Measurements from ENCODE around the gene PCBP1. TPM values are rescaled to one million over a fixed set of nuclear protein-coding genes. Genes with fewer than 3 reads are reported as not detected.

The PCBP1 gene
- polyA plus RNA-seq, 1 experiment: 63.8 TPM

- ChIA-PET POLR2A (no interaction called here), CTCF (no interaction called here)
- Histone ChIP-seq H3K4me3 (ENCODE audit: low read depth, low read length) (no peak overlapping the region), H3K9me3 (ENCODE audit: control insufficient read depth, insufficient read depth, low read length) (no peaks in the 10 kb centered on the region), H3K27me3 (ENCODE audit: control insufficient read depth, insufficient read depth, low read length) (no peaks in the 10 kb centered on the region), H3K27ac (ENCODE audit: low read depth, low read length) (no peak overlapping the region)
- TF ChIP-seq CTCF (IDR thresholded peaks at IDR 0.05; ENCODE audit: low read depth, low read length): no peak
- DNase-seq (ENCODE audit: low read depth, low spot score): no peak
Observed at GRCh38 chr2:70043252-70043875, 43.9 kb upstream of the PCBP1 start.

GRCh38 chr2:70044290-70045040 is 42.8 kb upstream of the PCBP1 start:
- H3K27me3 ChIP-seq (ENCODE audit: control insufficient read depth, insufficient read depth, low read length): no peaks in the 10 kb centered on the region
- CTCF ChIA-PET: no interaction called here
- no peak for TF ChIP-seq CTCF (IDR thresholded peaks at IDR 0.05; ENCODE audit: low read depth, low read length)
- H3K4me3 ChIP-seq (ENCODE audit: low read depth, low read length): no peak overlapping the region
- POLR2A ChIA-PET: no interaction called here
- no peak overlapping the region for H3K27ac ChIP-seq (ENCODE audit: low read depth, low read length)
- H3K9me3 ChIP-seq (ENCODE audit: control insufficient read depth, insufficient read depth, low read length): no peaks in the 10 kb centered on the region
- no peak for DNase-seq (ENCODE audit: low read depth, low spot score)

- ChIA-PET CTCF (no interaction called here), POLR2A (no interaction called here)
- Histone ChIP-seq H3K27me3 (ENCODE audit: control insufficient read depth, insufficient read depth, low read length) (no peaks in the 10 kb centered on the region), H3K27ac (ENCODE audit: low read depth, low read length) (no peak overlapping the region), H3K4me3 (ENCODE audit: low read depth, low read length) (no peak overlapping the region), H3K9me3 (ENCODE audit: control insufficient read depth, insufficient read depth, low read length) (no peaks in the 10 kb centered on the region)
- no peak for TF ChIP-seq CTCF (IDR thresholded peaks at IDR 0.05; ENCODE audit: low read depth, low read length)
- no peak for DNase-seq (ENCODE audit: low read depth, low spot score)
Observed at GRCh38 chr2:70045405-70045804, 41.9 kb upstream of the PCBP1 start.

GRCh38 chr2:70045932-70046331 is 41.3 kb upstream of the PCBP1 start:
- DNase-seq (ENCODE audit: low read depth, low spot score): no peak
- Histone ChIP-seq H3K4me3 (ENCODE audit: low read depth, low read length) (no peak overlapping the region), H3K9me3 (ENCODE audit: control insufficient read depth, insufficient read depth, low read length) (no peaks in the 10 kb centered on the region), H3K27me3 (ENCODE audit: control insufficient read depth, insufficient read depth, low read length) (no peaks in the 10 kb centered on the region), H3K27ac (ENCODE audit: low read depth, low read length) (no peak overlapping the region)
- no peak for TF ChIP-seq CTCF (IDR thresholded peaks at IDR 0.05; ENCODE audit: low read depth, low read length)
- ChIA-PET POLR2A (no interaction called here), CTCF (interaction anchor here (0.6 kb wide), 1 partner anchor 16 kb away, joined by 3 read pairs; no protein-coding TSS in a partner anchor)

GRCh38 chr2:70046534-70046933 is 40.7 kb upstream of the PCBP1 start:
- ChIA-PET POLR2A (no interaction called here), CTCF (no interaction called here)
- no peak for DNase-seq (ENCODE audit: low read depth, low spot score)
- H3K4me3 ChIP-seq (ENCODE audit: low read depth, low read length): no peak overlapping the region
- no peaks in the 10 kb centered on the region for H3K9me3 ChIP-seq (ENCODE audit: control insufficient read depth, insufficient read depth, low read length)
- no peaks in the 10 kb centered on the region for H3K27me3 ChIP-seq (ENCODE audit: control insufficient read depth, insufficient read depth, low read length)
- no peak for TF ChIP-seq CTCF (IDR thresholded peaks at IDR 0.05; ENCODE audit: low read depth, low read length)
- no peak overlapping the region for H3K27ac ChIP-seq (ENCODE audit: low read depth, low read length)

Measured in AG04450 (cell line).